Measurements from ENCODE around the gene SLC12A2.

- TF ChIP-seq CTCF (IDR thresholded peaks at IDR 0.05): no peak
- no peak for TF ChIP-seq POLR2A (IDR thresholded peaks at IDR 0.05)
- TF ChIP-seq POLR2AphosphoS5 (IDR thresholded peaks at IDR 0.05): no peak
These were observed 60.9 kb downstream of the SLC12A2 start for GRCh38 chr5:128144491-128144890.
